ENCODE data around the gene THAP4. TPM values are rescaled to one million over a fixed set of nuclear protein-coding genes. Genes with fewer than 3 reads are reported as not detected.
"Not testable (repeated sequence)": the region's sequence is repeated elsewhere in the genome, so short reads cannot be mapped to it uniquely, and the experiment has no call there.

THAP4 gene
- total and polyA plus RNA-seq, 4 donors: 18.5 to 48.4 (median 45.5) TPM

DNA sequence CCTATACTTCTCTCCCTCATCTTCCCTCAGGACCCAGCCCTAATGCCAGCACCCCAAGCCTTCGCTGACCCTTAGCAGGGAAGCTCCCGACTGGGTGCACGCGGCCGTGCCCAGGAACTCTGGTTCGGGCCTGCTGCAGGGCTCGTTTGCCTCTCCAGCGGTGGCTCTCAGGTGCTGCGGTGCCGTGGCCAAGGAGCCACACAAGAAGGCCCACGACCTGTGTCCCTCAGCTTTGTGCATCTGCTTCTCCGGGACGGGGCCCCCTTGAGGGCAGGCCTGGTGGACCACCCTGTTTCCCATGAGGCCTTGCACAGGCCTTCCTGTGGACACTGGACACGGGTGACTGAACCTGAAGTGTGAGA is 60.7 kb downstream of the THAP4 start:
- no peak overlapping the region for H3K4me3 ChIP-seq (ENCODE audit: low read depth, low read length)
- no peaks in the 10 kb centered on the region for H3K9me3 ChIP-seq (ENCODE audit: control insufficient read depth, insufficient read depth, low read length)
- DNase-seq (ENCODE audit: low read depth in 4 of 6, low spot score in 6 of 6): no peak
- WGBS (ENCODE audit: insufficient coverage): 95% methylated on average over 13 of the region's 14 CpGs
- peaks cover 55% of the 10 kb centered on the region for H3K36me3 ChIP-seq (ENCODE audit: control insufficient read depth, insufficient read depth, low read length)
- no peaks in the 10 kb centered on the region for H3K27me3 ChIP-seq (ENCODE audit: control insufficient read depth, insufficient read depth, low read length)
- no peak overlapping the region for H3K27ac ChIP-seq (ENCODE audit: low read depth, low read length)
- H3K4me1 ChIP-seq (ENCODE audit: control insufficient read depth, insufficient read depth, low read length): peaks cover 9% of the 10 kb centered on the region

DNA sequence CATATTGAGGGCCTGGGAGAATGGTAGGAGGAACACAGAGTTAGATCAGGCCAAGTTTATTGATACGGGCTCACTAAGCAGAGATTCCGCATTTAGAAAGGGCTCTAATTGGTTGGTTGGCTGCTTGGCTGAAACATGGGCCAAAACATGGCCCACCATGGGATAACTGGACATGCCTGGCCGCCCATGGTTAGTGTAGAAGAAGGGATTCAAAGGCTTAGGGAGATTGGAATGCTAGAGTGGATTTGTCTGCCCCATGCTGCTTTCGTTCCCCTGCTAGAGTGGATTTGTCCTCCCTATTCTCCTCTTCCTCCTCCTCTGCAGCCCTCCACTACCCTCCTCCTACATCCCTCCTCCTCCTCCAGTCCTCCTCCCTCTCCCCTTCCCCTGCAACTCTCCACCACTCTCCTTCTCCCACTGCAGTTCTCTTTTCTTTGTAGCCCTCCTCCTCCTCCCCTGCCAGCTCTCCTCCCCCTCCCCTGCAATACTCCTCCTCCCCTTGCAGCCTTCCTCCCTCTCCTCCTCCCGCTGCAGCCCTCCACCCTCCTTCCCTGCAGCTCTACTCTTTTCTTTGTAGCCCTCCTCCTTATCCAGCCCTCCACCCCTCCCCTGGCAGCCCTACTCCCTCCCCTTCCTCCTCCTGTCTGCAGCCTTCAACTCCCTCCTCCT is 61.2 kb downstream of the THAP4 start:
- peaks cover 59% of the 10 kb centered on the region for H3K36me3 ChIP-seq (ENCODE audit: control insufficient read depth, insufficient read depth, low read length)
- H3K4me1 ChIP-seq (ENCODE audit: control insufficient read depth, insufficient read depth, low read length): peaks cover 10% of the 10 kb centered on the region
- WGBS (ENCODE audit: insufficient coverage): 80% methylated on average over 3 of the region's 5 CpGs
- H3K27ac ChIP-seq (ENCODE audit: low read depth, low read length): no peak overlapping the region
- H3K27me3 ChIP-seq (ENCODE audit: control insufficient read depth, insufficient read depth, low read length): no peaks in the 10 kb centered on the region
- H3K9me3 ChIP-seq (ENCODE audit: control insufficient read depth, insufficient read depth, low read length): no peaks in the 10 kb centered on the region
- DNase-seq (ENCODE audit: low read depth in 4 of 6, low spot score in 6 of 6): no peak
- no peak overlapping the region for H3K4me3 ChIP-seq (ENCODE audit: low read depth, low read length)

DNA sequence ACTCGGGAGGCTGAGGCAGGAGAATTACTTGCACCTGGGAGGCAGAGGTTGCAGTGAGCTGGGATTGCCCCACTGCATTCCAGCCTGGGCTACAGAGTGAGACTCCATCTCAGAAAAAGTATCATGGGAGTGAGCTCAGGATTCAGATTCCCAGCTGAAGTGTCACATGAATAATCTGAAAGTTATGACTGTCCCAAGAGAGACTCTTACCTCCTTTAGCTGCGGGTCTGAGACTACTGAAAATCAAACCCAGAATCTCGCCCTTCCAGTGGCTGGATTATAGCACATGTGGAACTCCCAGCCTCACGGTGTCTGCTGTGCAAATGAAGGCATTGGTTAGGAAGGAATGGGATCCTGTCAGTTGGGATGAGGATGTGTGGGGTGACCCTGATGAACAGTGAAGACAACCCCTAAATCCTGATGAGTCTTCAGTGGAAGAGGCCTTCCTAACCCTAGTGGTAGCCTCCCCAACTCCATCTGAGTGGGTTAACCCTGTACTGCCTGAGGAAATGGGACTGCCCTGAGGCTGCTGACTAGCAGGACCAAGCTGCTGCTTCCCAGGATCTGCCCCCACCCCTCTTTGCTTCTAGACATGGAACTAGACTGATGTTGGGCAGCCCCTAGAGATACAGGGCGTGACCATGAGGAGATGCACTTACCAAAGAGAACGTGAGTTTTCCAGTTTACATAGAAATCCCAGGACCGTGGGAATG is 61.9 kb downstream of the THAP4 start:
- Histone ChIP-seq H3K4me3 (ENCODE audit: low read depth, low read length) (no peak overlapping the region), H3K9me3 (ENCODE audit: control insufficient read depth, insufficient read depth, low read length) (no peaks in the 10 kb centered on the region), H3K27me3 (ENCODE audit: control insufficient read depth, insufficient read depth, low read length) (no peaks in the 10 kb centered on the region), H3K4me1 (ENCODE audit: control insufficient read depth, insufficient read depth, low read length) (peaks cover 10% of the 10 kb centered on the region), H3K36me3 (ENCODE audit: control insufficient read depth, insufficient read depth, low read length) (peaks cover 60% of the 10 kb centered on the region), H3K27ac (ENCODE audit: low read depth, low read length) (no peak overlapping the region)
- whole genome bisulfite sequencing (ENCODE audit: insufficient coverage): 91% methylated on average over 7 of the region's 7 CpGs
- no peak for DNase-seq (ENCODE audit: low read depth in 4 of 6, low spot score in 6 of 6)

DNA sequence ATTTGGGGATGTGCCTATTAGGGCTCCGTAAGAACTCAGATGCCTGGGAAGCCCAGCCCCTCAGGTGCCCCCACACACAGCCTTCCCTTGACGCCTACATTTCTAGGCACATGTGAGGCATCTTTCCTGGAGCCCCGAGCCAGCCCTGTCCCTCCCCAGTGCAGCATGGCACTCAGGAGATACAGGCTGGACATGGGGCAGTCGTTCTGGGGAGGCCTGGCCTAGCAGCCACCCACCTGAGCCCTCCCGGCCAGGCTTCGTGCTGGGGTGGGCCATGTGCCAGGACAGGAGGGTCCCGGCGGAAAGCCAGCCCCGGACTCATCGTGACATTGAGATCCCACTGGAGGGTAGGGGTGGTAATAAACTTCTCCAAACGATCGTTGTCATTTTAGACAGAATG is 63.2 kb downstream of the THAP4 start:
- no peaks in the 10 kb centered on the region for H3K27me3 ChIP-seq (ENCODE audit: control insufficient read depth, insufficient read depth, low read length)
- peaks cover 10% of the 10 kb centered on the region for H3K4me1 ChIP-seq (ENCODE audit: control insufficient read depth, insufficient read depth, low read length)
- H3K36me3 ChIP-seq (ENCODE audit: control insufficient read depth, insufficient read depth, low read length): peaks cover 58% of the 10 kb centered on the region
- WGBS (ENCODE audit: insufficient coverage): 98% methylated on average over 6 of the region's 12 CpGs
- no peaks in the 10 kb centered on the region for H3K9me3 ChIP-seq (ENCODE audit: control insufficient read depth, insufficient read depth, low read length)
- no peak overlapping the region for H3K4me3 ChIP-seq (ENCODE audit: low read depth, low read length)
- no peak for DNase-seq (ENCODE audit: low read depth in 4 of 6, low spot score in 6 of 6)
- H3K27ac ChIP-seq (ENCODE audit: low read depth, low read length): no peak overlapping the region

DNA sequence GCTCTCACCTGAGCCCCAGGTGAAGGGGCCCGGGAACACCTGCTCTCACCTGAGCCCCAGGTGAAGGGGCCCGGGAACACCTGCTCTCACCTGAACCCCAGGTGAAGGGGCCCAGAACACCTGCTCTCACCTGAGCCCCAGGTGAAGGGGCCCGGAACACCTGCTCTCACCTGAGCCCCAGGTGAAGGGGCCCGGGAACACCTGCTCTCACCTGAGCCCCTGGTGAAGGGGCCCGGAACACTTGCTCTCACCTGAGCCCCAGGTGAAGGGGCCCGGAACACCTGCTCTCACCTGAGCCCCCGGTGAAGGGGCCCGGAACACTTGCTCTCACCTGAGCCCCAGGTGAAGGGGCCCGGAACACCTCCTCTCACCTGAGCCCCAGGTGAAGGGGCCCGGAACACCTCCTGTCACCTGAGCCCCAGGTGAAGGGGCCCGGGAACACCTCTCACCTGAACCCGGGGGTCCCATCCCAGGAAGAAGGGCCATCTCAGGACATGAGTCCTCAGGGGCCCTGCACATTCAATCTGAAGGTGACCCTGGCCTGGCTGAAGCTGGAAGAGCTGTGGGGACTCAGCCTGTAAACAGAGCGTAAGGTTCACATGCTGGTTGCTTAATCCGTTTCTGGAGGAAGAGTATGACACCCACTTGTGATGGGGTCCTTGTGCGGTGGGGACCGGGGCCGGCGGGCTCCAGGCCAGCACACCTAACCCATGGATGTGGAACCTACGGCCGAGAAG is 63.9 kb downstream of the THAP4 start:
- 92% methylated on average over 16 of the region's 20 CpGs for WGBS (ENCODE audit: insufficient coverage)
- H3K4me1 ChIP-seq (ENCODE audit: control insufficient read depth, insufficient read depth, low read length); H3K27me3 ChIP-seq (ENCODE audit: control insufficient read depth, insufficient read depth, low read length); H3K9me3 ChIP-seq (ENCODE audit: control insufficient read depth, insufficient read depth, low read length); H3K27ac ChIP-seq (ENCODE audit: low read depth, low read length); H3K4me3 ChIP-seq (ENCODE audit: low read depth, low read length); DNase-seq (ENCODE audit: low read depth in 4 of 6, low spot score in 6 of 6): not testable (repeated sequence)
- H3K36me3 ChIP-seq (ENCODE audit: control insufficient read depth, insufficient read depth, low read length): peaks cover 58% of the 10 kb centered on the region

DNA sequence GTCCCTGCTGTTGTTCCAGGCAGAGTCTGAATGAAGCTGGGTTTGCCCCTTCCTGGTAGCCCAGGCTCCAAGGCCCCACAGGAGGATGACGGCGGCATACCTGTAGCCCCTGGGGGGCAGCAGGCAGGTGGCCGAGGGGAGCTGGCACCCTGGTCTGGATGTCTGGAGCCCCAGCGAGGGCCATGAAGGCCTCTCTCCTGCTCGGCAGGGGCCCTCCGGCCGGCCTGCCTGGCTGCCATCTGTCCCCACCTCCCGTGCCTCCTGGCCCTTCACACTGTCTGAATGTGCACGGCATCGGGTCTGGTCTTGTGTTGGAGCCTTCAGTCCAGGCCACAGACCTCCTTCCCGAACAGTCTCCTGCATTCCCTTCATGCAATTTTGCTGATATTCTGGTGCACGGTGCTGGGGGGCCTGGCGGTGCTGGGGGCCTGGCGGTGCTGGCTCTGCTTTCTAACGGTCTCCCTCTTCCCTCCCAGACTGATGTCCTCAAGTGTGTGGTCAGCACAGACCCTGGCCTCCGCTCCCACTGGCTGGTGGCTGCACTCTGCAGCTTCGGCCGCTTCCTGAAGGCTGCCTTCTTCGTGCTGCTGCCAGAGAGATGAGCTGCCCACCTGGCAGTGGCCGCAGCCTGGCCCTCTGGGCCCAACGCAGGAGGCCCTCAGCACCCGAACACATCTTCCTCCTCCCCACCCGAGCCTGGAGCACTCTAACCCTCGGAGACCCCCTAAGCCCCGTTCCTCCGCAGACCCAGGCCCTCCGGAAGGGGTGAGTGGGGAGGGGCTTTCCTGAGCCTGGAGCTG is 64.9 kb downstream of the THAP4 start:
- Histone ChIP-seq H3K27me3 (ENCODE audit: control insufficient read depth, insufficient read depth, low read length) (no peaks in the 10 kb centered on the region), H3K4me3 (ENCODE audit: low read depth, low read length) (no peak overlapping the region), H3K9me3 (ENCODE audit: control insufficient read depth, insufficient read depth, low read length) (no peaks in the 10 kb centered on the region), H3K4me1 (ENCODE audit: control insufficient read depth, insufficient read depth, low read length) (peaks cover 6% of the 10 kb centered on the region), H3K36me3 (ENCODE audit: control insufficient read depth, insufficient read depth, low read length) (peaks cover 58% of the 10 kb centered on the region), H3K27ac (ENCODE audit: low read depth, low read length) (no peak overlapping the region)
- 84% methylated on average over 21 of the region's 27 CpGs for WGBS (ENCODE audit: insufficient coverage)
- DNase-seq (ENCODE audit: low read depth in 4 of 6, low spot score in 6 of 6): no peak

DNA sequence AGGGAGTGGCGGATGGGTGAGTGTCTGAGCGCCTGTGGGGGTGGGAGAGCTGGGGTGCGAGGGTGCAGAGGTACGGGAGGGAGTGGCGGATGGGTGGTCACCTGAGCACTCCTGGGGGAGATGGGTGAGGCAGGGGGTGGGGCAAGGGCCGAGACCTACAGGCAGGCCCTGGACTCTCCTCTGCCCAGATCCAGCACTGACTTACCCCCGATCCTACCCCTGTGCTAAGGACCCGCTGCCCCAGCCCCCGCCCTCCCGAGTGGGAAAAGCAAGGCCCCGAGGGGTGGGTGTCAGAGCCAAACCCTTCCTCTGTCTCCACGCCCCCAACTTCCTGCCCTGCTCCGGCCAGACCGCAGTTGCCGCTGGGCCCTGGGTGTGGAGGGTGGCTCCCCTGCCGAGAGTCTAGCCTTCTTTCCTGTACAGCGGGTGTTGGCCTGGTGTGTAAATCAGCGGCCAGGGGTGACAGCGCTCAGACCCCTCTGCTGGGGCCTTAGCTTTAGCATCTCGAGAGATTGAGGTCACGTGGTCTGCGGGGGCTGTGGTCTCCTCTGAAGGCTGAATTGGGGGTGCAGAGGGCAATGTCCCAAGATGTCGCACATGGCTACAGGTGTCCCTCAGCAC is 65.9 kb downstream of the THAP4 start:
- WGBS (ENCODE audit: insufficient coverage): 82% methylated on average over 16 of the region's 23 CpGs
- H3K36me3 ChIP-seq (ENCODE audit: control insufficient read depth, insufficient read depth, low read length): peaks cover 50% of the 10 kb centered on the region
- peaks cover 6% of the 10 kb centered on the region for H3K4me1 ChIP-seq (ENCODE audit: control insufficient read depth, insufficient read depth, low read length)
- no peak overlapping the region for H3K4me3 ChIP-seq (ENCODE audit: low read depth, low read length)
- DNase-seq (ENCODE audit: low read depth in 4 of 6, low spot score in 6 of 6): no peak
- no peaks in the 10 kb centered on the region for H3K9me3 ChIP-seq (ENCODE audit: control insufficient read depth, insufficient read depth, low read length)
- H3K27ac ChIP-seq (ENCODE audit: low read depth, low read length): no peak overlapping the region
- no peaks in the 10 kb centered on the region for H3K27me3 ChIP-seq (ENCODE audit: control insufficient read depth, insufficient read depth, low read length)

DNA sequence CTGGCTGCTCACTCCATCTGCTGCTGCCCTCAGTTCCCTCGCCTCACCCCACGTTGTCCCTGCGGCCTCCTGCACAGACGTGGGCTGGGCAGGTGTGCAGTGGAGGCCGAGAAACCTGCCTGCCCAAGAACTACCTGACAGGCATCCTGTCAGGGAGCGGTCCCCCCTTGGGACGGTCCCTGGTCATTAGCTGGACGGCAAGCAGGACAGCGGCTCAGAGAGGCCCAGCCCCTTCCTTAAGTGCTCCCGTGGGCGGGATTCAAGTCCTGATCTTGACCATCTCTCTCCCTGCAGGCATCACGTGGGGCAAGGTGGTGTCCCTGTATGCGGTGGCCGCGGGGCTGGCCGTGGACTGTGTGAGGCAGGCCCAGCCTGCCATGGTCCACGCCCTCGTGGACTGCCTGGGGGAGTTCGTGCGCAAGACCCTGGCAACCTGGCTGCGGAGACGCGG is 67.1 kb downstream of the THAP4 start:
- Histone ChIP-seq H3K27me3 (ENCODE audit: control insufficient read depth, insufficient read depth, low read length) (no peaks in the 10 kb centered on the region), H3K27ac (ENCODE audit: low read depth, low read length) (no peak overlapping the region), H3K9me3 (ENCODE audit: control insufficient read depth, insufficient read depth, low read length) (no peaks in the 10 kb centered on the region), H3K36me3 (ENCODE audit: control insufficient read depth, insufficient read depth, low read length) (peaks cover 48% of the 10 kb centered on the region), H3K4me1 (ENCODE audit: control insufficient read depth, insufficient read depth, low read length) (peaks cover 13% of the 10 kb centered on the region), H3K4me3 (ENCODE audit: low read depth, low read length) (no peak overlapping the region)
- no peak for DNase-seq (ENCODE audit: low read depth in 4 of 6, low spot score in 6 of 6)
- WGBS (ENCODE audit: insufficient coverage): 87% methylated on average over 17 of the region's 23 CpGs

DNA sequence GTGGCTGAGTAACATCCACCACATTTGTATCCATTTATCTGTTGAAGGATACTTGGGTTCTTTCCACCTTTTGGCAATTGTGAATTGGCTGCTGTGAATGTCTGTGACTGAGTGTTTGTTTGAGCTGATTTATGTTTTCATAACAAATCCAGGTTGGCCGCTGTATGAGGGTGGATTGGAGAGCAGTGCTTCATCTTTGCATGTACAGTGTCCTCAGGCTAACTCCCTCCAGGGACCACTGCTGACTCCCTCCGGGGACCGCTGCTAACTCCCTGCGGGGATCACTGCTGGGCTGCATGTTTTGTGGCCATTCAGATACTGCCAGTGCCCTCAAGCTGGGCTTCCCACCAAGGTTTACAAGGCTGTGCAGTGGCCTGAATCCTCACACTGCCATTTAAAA is 68.2 kb downstream of the THAP4 start:
- no peak overlapping the region for H3K27ac ChIP-seq (ENCODE audit: low read depth, low read length)
- H3K4me1 ChIP-seq (ENCODE audit: control insufficient read depth, insufficient read depth, low read length): peaks cover 23% of the 10 kb centered on the region
- WGBS (ENCODE audit: insufficient coverage): 73% methylated on average over 4 of the region's 4 CpGs
- no peak for DNase-seq (ENCODE audit: low read depth in 4 of 6, low spot score in 6 of 6)
- no peaks in the 10 kb centered on the region for H3K27me3 ChIP-seq (ENCODE audit: control insufficient read depth, insufficient read depth, low read length)
- no peaks in the 10 kb centered on the region for H3K9me3 ChIP-seq (ENCODE audit: control insufficient read depth, insufficient read depth, low read length)
- H3K36me3 ChIP-seq (ENCODE audit: control insufficient read depth, insufficient read depth, low read length): peaks cover 50% of the 10 kb centered on the region
- no peak overlapping the region for H3K4me3 ChIP-seq (ENCODE audit: low read depth, low read length)

Data from spinal cord (tissue), 10 donors.